ENCODE results near the gene DPP10.

DNA sequence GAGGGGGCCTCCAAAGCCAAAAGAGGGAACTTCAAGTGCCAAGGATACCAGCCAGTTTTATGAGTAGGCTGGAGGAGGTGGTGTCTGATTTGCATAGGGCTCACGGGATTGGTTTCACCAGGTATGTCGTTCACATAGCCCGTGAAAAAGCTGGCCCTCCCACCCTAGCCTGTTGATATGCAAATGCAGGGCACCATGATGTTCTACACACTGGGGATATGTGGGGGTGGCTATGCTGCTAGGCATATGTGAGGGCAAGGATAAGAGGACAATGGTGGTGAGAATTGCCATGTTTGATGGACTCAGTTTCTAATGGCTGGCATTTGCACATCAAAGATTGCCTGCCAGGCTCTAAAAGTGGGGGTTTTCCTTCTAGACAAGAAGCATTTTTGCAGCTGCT lies 378.6 kb downstream of the DPP10 start:
- TF ChIP-seq, protein P1, sequence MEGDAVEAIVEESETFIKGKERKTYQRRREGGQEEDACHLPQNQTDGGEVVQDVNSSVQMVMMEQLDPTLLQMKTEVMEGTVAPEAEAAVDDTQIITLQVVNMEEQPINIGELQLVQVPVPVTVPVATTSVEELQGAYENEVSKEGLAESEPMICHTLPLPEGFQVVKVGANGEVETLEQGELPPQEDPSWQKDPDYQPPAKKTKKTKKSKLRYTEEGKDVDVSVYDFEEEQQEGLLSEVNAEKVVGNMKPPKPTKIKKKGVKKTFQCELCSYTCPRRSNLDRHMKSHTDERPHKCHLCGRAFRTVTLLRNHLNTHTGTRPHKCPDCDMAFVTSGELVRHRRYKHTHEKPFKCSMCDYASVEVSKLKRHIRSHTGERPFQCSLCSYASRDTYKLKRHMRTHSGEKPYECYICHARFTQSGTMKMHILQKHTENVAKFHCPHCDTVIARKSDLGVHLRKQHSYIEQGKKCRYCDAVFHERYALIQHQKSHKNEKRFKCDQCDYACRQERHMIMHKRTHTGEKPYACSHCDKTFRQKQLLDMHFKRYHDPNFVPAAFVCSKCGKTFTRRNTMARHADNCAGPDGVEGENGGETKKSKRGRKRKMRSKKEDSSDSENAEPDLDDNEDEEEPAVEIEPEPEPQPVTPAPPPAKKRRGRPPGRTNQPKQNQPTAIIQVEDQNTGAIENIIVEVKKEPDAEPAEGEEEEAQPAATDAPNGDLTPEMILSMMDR (IDR thresholded peaks at IDR 0.05; ENCODE audit: low read length) = no peak
- no peak for TF ChIP-seq EZH2 (IDR thresholded peaks at IDR 0.05; ENCODE audit: borderline replicate concordance, low read length)

All from OCI-LY1 (cell line).